ENCODE results near the gene ZNG1F.
"Not testable (repeated sequence)": the region's sequence is repeated elsewhere in the genome, so short reads cannot be mapped to it uniquely, and the experiment has no call there.

The ZNG1F gene

GRCh38 chr9:41189217-41189616 lies at the start of gene ZNG1F:
Gene ZNG1F, minus strand, starts transcription at chr9:41189317. Its CDS starts 59 bp downstream, at chr9:41189258.
- H3K4me3 Mint-ChIP-seq, H3K27ac Mint-ChIP-seq, H3K4me1 Mint-ChIP-seq, CTCF ChIA-PET, H3K27me3 Mint-ChIP-seq, DNase-seq, H3K36me3 Mint-ChIP-seq, H3K9me3 Mint-ChIP-seq: not testable (repeated sequence)

- CTCF ChIA-PET, H3K27me3 Mint-ChIP-seq, H3K4me3 Mint-ChIP-seq, H3K36me3 Mint-ChIP-seq, H3K4me1 Mint-ChIP-seq, H3K27ac Mint-ChIP-seq: not testable (repeated sequence)
- peaks cover 17% of the 10 kb centered on the region for H3K9me3 Mint-ChIP-seq
- DNase-seq = peak; percentile 28
Observed at GRCh38 chr9:41237110-41237749, 48.1 kb upstream of the ZNG1F start.

GRCh38 chr9:41236486-41237109 lies 47.5 kb upstream of the ZNG1F start:
- H3K4me3 Mint-ChIP-seq, CTCF ChIA-PET: not testable (repeated sequence)

GRCh38 chr9:41234811-41235805 lies 46.0 kb upstream of the ZNG1F start:
- DNase-seq = peak; percentile 61
- H3K4me1 Mint-ChIP-seq, H3K27ac Mint-ChIP-seq, H3K36me3 Mint-ChIP-seq, H3K27me3 Mint-ChIP-seq, H3K4me3 Mint-ChIP-seq, CTCF ChIA-PET: not testable (repeated sequence)
- peaks cover 13% of the 10 kb centered on the region for H3K9me3 Mint-ChIP-seq

More at GRCh38 chr9:41236486-41237109, 47.5 kb upstream of the ZNG1F start:
- not testable (repeated sequence) for H3K36me3 Mint-ChIP-seq, H3K27me3 Mint-ChIP-seq, DNase-seq, H3K27ac Mint-ChIP-seq, H3K4me1 Mint-ChIP-seq
- H3K9me3 Mint-ChIP-seq = peaks cover 17% of the 10 kb centered on the region

GRCh38 chr9:41234221-41234620 lies 45.1 kb upstream of the ZNG1F start:
- DNase-seq, H3K27ac Mint-ChIP-seq, H3K27me3 Mint-ChIP-seq, H3K4me3 Mint-ChIP-seq, H3K36me3 Mint-ChIP-seq, CTCF ChIA-PET, H3K4me1 Mint-ChIP-seq: not testable (repeated sequence)
- peaks cover 12% of the 10 kb centered on the region for H3K9me3 Mint-ChIP-seq

GRCh38 chr9:41232326-41232725 lies 43.2 kb upstream of the ZNG1F start:
- H3K9me3 Mint-ChIP-seq = peaks cover 10% of the 10 kb centered on the region
- CTCF ChIA-PET, H3K27me3 Mint-ChIP-seq, H3K27ac Mint-ChIP-seq, H3K36me3 Mint-ChIP-seq, H3K4me3 Mint-ChIP-seq, DNase-seq, H3K4me1 Mint-ChIP-seq: not testable (repeated sequence)

GRCh38 chr9:41230418-41230817 lies 41.3 kb upstream of the ZNG1F start:
- H3K27ac Mint-ChIP-seq, H3K9me3 Mint-ChIP-seq, CTCF ChIA-PET, H3K27me3 Mint-ChIP-seq, H3K36me3 Mint-ChIP-seq, H3K4me3 Mint-ChIP-seq, H3K4me1 Mint-ChIP-seq, DNase-seq: not testable (repeated sequence)

- Mint-ChIP-seq H3K4me3 (no peak overlapping the region), H3K4me1 (no peaks in the 10 kb centered on the region), H3K27ac (no peak overlapping the region), H3K27me3 (peaks cover 4% of the 10 kb centered on the region), H3K36me3 (no peaks in the 10 kb centered on the region), H3K9me3 (no peaks in the 10 kb centered on the region)
- CTCF ChIA-PET = no interaction called here
- peak; percentile 22 for DNase-seq
Observed at GRCh38 chr9:41229408-41230401, 40.6 kb upstream of the ZNG1F start.

GRCh38 chr9:41219831-41220230 lies 30.7 kb upstream of the ZNG1F start:
- DNase-seq, H3K4me1 Mint-ChIP-seq, H3K4me3 Mint-ChIP-seq, H3K36me3 Mint-ChIP-seq, CTCF ChIA-PET, H3K9me3 Mint-ChIP-seq, H3K27ac Mint-ChIP-seq, H3K27me3 Mint-ChIP-seq: not testable (repeated sequence)

- H3K4me3 Mint-ChIP-seq, CTCF ChIA-PET, DNase-seq, H3K4me1 Mint-ChIP-seq, H3K27ac Mint-ChIP-seq, H3K9me3 Mint-ChIP-seq, H3K27me3 Mint-ChIP-seq, H3K36me3 Mint-ChIP-seq: not testable (repeated sequence)
Observed at GRCh38 chr9:41188439-41188838, 678 bp downstream of the ZNG1F start.

- H3K9me3 Mint-ChIP-seq, H3K4me1 Mint-ChIP-seq, H3K27me3 Mint-ChIP-seq, H3K27ac Mint-ChIP-seq, H3K4me3 Mint-ChIP-seq, DNase-seq, H3K36me3 Mint-ChIP-seq, CTCF ChIA-PET: not testable (repeated sequence)
Observed at GRCh38 chr9:41174994-41175393, 14.1 kb downstream of the ZNG1F start.

GRCh38 chr9:41150116-41150515 lies 39.0 kb downstream of the ZNG1F start:
- H3K4me1 Mint-ChIP-seq, H3K9me3 Mint-ChIP-seq, DNase-seq, H3K27me3 Mint-ChIP-seq, H3K4me3 Mint-ChIP-seq, H3K36me3 Mint-ChIP-seq, CTCF ChIA-PET, H3K27ac Mint-ChIP-seq: not testable (repeated sequence)

GRCh38 chr9:41141878-41142277 lies 47.2 kb downstream of the ZNG1F start:
- H3K4me1 Mint-ChIP-seq, H3K9me3 Mint-ChIP-seq, CTCF ChIA-PET, DNase-seq, H3K27me3 Mint-ChIP-seq, H3K27ac Mint-ChIP-seq, H3K4me3 Mint-ChIP-seq, H3K36me3 Mint-ChIP-seq: not testable (repeated sequence)

- H3K4me1 Mint-ChIP-seq, CTCF ChIA-PET, H3K27me3 Mint-ChIP-seq, DNase-seq, H3K4me3 Mint-ChIP-seq, H3K27ac Mint-ChIP-seq, H3K9me3 Mint-ChIP-seq, H3K36me3 Mint-ChIP-seq: not testable (repeated sequence)
Observed at GRCh38 chr9:41128581-41128980, 60.5 kb downstream of the ZNG1F start, which contains the start of gene FOXD4L6. Gene FOXD4L6, minus strand, starts transcription at chr9:41128681. Its CDS starts 298 bp downstream, at chr9:41128383.
